ENCODE data around the gene SHCBP1L. TPM values are rescaled to one million over a fixed set of nuclear protein-coding genes. Genes with fewer than 3 reads are reported as not detected.
"Not testable (repeated sequence)": the region's sequence is repeated elsewhere in the genome, so short reads cannot be mapped to it uniquely, and the experiment has no call there.

SHCBP1L gene
- total RNA-seq, 2 experiments from 2014 or later = not detected

DNA sequence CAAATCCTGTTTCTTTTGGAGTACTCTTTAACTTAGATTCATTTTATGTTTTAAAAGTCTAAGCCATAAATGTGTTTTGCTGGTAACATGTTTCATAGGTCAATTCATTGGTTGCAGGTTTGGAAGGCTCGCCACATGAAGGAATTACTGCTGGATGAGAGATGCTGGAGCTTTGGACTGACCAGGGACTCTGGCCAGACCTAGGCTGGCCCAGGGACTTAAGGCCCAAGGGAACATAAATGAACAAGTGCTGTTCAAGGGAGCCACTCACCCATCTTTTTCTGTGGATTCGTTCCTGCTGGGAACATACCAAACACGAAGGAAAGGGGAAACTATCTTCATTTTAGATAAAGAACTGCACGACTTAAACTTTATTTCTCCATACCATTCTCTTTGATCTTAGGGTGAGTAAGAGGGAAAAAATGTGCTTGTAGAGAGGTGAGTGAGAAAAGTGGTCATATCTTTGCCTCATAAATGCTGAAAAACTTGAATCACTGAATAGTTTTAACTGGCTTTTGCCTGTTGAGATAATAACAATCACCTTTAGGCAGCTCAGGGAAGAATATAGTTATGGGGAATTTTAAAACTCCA, 15.3 kb upstream of the SHCBP1L start:
- ChIA-PET CTCF (no interaction called here), POLR2A (no interaction called here)

DNA sequence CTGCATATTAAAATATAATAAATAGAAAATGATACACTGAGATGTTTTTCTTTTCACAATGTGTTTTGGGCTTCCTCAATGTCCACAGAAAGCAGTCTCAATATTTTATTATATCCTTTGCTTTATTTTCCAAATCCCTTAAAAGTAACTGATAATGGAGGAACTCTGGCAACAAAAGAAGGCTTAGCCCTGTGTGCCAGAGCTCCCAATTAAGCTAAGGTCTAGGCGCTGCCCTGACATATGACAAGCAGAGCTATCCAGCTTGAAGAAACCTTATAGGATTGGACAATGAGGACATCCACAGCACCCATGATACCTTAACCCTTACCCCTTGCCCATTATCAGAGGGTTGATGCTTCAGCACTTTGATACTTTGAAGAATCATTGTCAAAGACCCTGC, 12.9 kb upstream of the SHCBP1L start:
- ChIA-PET POLR2A (no interaction called here), CTCF (interaction anchor here (1.0 kb wide), 1 partner anchor 11 kb away, joined by 3 read pairs; no protein-coding TSS in a partner anchor)

DNA sequence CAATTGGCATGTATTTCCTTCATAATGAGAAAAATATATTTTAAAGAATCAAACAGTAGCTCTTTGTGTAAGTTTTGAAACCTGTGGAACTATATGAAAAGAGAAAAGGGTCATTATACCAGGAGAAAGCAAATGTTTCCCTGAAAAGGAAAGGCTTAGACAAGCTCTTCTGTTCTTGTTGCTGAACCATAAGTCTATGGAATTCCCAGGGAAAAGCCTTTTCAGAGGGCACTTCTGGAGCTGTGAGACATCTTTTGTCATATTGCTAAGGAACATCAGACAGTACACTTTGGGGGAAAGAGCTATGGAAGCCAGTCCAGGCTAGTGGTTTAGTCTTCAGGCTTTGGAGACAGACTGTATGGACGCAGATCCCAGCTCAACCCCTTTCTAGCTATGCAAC, 12.1 kb upstream of the SHCBP1L start:
- CTCF ChIA-PET = no interaction called here
- POLR2A ChIA-PET = no interaction called here

DNA sequence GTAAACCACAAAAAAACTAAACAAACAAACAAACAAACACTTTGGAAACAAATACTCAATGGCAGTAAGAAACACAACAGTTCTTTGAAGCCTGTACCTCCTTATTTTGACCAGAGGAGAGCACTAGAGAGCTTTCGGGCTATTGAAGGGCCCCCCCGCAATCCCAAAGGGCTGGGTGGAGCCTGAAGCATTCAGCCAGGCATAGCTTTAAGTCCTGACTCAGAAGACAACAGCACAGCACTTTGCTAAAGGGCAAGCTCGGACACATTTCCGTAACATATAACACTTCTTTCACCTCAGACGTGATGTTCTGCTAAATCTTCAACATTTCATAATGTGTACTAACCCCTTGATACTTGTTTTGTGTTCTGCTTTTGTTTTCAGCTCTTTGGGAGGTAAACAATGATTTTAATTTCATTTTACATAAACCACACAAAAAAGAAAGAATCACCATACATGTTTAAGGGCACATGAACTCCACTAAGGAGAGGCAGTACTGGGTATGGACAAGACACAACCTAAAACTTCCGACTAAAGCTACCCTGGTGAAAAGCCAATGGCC, 9.7 kb upstream of the SHCBP1L start:
- ChIA-PET CTCF (no interaction called here), POLR2A (no interaction called here)

DNA sequence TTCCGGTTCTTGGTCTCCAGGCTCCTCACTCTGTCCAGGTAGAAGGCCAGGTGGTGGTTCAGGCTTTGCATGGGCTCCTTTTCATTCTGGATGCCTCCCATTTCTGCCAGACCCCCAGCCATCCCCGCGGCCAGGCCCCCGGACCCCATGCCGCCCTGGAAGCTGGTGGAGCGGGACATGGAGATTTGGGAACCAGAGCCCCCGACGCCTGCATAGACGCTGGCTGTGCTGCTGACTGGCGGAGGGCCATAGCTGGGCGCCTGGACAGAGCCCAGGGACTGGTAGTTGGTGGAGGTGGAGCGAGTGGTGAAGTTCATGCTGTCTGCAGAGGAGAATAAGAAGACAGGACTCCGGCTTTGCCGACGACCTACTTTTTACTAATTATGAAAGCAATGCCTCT, 7.1 kb upstream of the SHCBP1L start:
- CTCF ChIA-PET = no interaction called here
- POLR2A ChIA-PET = no interaction called here

DNA sequence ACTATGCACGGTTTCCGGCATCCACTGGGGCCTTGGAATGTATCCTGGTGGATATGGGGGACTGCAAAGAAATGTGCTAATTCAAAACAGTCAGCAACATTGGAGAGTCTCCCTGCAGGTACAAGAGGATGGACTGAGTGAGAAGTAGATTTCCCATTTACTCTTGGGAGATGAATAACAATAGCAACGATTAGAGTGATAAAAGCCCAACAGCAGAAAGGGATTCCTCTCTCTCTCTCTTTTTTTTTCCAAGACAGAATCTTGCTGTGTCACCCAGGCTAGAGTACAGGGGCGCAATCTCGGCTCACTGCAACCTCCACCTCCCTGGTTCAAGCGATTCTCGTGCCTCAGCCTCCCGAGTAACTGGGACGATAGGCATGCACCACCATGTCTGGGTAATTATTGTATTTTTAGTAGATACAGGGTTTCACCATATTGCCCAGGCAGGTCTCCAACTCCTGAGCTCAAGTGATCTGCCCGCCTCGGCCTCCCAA, 5.0 kb upstream of the SHCBP1L start:
- CTCF ChIA-PET = no interaction called here
- POLR2A ChIA-PET = no interaction called here

DNA sequence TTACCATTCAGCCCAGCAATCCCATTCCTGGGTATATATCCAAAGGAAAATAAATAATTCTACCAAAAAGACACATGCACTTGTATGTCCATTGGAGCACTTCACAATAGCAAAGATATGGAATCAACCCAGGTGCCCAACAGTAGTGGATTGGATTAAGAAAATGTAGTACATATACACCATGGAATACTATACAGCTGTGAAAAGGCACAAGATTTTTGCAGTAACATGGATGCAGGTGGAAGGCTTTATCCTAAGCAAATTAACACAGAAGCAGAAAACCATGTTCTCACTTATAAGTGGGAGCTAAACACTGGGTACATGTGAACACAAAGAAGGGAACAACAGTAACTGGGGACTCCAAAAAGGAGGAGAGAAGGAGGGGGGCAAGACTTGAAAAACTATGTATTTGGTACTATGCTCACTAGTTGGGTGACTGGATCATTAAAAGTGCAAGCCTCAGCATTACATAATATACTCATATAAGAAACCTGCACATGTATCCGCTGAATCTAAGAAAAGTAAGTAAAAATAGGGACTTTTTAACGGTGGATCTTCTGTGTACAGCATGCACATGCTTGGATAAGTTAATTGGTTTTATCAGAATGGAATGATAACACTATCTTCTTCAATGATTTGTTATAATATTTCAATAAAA, 3.9 kb upstream of the SHCBP1L start:
- CTCF ChIA-PET = no interaction called here
- POLR2A ChIA-PET = no interaction called here

DNA sequence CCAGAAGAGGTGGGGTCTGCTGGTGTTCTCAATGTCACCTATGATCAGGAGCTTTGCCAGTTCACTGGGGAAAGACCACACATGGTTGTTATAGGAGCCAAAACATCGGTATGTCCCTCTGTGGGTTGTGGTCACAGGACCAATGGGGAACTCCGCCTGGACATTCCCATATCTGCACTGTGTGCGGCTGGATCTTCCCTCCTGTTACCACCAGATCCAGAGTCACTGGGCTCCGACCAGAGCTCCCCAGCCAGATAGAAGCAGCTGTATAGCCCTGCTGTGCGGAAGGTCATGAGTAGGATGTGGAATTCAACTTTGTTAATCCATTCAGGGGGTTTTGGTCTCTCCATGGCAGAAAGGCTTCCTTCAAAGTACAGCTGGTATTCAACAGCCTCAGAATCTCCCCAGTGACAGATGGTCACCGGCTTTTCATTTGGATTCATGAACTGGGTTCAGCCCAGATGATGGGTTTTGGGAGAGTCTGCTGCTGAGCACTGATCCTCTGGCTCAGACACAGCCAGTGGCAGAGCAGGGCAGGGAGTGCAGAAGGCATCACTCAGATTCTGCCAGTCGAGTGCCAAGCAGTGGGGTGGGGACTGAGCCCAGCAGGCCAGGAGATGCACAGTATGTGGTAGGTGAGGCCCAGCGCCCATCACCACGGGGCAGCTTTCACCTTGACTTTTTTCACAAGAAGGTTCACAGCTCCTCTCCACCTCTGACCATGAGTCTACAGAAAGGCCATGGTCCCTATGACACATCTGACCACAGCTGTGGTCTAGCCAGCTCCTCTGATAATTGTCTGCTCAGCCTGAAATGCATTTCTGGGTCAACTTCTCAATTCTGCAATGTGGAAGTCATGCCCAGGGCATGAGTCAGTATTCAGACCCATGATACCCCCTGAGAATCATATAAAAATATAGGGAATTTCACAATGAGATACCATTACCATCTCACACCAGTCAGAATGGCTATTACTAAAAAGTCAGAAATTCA, 2.9 kb upstream of the SHCBP1L start:
- ChIA-PET POLR2A (no interaction called here), CTCF (no interaction called here)

DNA sequence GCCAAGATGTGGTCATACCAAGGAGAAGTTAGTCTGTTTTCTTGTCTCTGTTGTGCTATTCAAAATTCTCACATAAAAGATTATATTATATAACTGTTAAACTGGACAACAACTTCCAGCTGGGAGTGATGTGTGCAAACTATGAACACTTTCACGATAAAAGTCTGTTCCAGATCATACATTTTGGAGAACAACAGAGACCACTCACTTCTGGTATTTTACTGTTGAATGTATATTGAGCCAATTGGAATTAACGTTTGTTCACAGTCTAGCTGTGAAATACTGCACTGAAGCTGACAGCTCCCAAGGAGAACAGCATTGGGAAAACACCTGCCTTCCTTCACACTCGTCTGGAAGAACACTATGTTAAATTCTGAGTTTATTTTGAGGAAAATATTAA, 860 bp upstream of the SHCBP1L start:
- ChIA-PET CTCF (no interaction called here), POLR2A (no interaction called here)

DNA sequence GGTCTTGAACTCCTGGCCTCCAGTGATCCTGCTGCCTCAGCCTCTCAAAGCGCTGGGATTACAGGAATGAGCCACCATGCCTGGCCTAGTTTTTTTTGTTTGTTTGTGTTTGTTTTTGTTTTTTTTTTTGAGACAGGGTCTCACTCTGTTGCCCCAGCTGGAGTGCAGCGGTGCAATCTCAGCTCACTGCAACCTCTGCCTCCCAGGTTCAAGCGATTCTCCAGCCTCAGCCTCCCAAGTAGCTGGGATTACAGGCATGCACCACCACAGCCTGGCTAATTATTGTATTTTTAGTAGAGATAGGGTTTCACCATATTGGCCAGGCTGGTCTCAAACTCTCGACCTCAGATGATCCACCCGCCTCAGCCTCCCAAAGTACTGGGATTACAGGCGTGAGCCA, 9.6 kb downstream of the SHCBP1L start:
- CTCF ChIA-PET = interaction anchor here (0.6 kb wide), 1 partner anchor 36 kb away, joined by 3 read pairs; no protein-coding TSS in a partner anchor

DNA sequence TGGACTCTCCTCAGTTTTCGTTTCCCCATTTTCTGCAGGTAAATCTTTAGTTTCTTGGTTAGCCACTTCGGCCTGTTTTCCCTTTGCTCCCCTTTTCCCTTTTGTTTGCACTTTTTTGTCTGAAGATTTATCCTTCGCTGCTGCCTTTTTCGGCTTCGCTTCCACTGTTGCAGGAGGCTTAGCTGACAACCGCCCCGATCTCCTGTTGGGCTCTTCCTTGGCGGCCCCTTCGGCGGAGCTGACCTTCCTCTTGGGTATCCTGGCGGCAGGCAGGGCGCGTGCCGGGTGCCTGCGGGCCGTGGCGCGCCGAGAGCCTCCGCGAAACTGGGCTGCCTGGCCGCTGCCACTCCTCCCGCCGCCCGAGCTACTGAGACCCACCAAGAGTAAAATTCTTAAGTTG, 10.8 kb downstream of the SHCBP1L start:
- CTCF ChIA-PET, POLR2A ChIA-PET: not testable (repeated sequence)

More for the DNA sequence above, 9.6 kb downstream of the SHCBP1L start:
- POLR2A ChIA-PET = not testable (repeated sequence)

DNA sequence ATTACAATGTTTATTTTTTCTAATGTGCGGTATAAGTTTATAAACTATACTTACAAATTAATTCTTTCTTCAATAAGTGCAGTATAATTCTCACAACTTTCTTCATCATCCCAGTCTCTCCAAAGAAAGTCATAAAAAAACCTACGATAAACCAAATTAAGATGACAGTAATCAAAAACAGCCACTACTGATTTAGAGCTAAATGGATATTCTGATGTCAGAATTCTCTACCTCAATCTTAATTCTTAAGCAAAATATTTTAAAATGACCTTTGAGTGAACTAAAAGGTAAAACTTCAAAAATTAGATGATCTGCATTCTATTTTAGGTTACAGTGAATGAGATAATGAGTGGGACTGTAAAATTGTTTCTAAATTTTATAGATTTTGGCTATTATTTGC, 13.6 kb downstream of the SHCBP1L start:
- CTCF ChIA-PET = no interaction called here
- POLR2A ChIA-PET = no interaction called here

DNA sequence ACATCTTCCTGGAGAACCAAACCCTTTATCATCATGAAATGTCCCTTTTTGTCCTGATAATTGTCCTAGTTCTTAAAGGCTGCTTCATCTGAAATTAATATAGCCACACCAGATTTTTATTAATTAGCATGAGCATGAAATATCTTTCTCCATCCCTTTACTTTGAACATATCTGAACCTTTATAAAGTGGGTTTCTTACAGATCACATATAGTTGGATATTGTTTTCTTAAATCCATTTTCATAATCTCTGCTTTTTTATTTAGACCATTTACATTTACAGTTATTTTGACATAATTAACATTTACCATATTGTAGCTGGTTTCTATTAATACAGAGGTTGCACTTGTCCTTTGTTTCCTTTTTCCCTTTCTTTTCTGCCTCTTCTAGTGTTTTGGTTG, 17.2 kb downstream of the SHCBP1L start:
- CTCF ChIA-PET = no interaction called here
- POLR2A ChIA-PET = no interaction called here

DNA sequence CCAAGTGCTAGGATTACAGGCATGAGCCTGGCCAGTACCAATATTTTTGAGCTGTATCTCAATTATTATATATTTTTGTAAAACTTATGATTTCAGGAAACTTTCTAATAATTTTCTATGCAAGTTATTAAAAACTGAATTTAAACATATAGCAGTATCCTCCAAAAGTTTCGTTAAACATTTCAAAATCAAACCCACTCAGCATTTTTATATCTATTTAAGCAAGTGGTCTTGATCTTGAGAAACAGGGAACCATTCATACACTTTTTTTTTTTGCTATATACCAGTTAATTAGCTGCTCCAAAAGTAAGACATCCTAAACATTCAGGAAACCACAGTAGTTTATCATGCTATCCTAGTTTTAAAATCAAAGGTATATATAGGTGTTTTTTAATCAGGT, 22.0 kb downstream of the SHCBP1L start:
- ChIA-PET CTCF (no interaction called here), POLR2A (no interaction called here)

DNA sequence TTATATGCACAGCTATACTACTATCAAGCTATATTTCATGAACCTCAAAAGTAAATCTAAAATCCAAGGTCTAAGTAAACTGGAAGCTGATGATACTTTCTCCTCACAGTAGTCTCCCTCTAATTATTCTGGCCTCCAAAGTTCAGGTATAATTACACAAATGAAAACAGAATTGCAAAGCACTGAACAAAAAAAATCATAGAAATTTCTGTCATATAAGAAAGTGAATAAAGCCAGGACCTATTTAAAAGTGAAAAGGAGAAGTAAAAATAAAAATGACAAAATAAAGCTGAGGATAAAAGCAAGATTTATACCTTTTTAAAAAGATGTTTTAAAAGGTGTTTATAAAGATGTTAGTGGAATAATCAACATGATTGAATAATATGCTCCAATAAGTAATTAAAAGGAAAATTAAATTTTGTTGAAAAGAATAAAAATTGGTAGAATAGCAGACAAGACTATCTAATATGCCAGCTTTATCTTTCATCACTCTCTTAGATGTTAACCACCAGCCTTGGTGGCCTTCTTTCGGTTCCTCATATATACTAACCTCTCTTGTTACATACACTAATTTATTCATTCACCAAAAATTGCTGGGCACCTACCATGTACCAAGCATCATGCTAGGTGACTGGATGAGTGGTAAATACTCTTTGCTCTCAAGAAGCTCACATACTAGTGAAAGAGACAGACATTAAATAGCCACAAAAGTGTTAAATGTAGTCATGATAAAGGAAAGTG, 25.1 kb downstream of the SHCBP1L start:
- POLR2A ChIA-PET = no interaction called here
- CTCF ChIA-PET = no interaction called here

DNA sequence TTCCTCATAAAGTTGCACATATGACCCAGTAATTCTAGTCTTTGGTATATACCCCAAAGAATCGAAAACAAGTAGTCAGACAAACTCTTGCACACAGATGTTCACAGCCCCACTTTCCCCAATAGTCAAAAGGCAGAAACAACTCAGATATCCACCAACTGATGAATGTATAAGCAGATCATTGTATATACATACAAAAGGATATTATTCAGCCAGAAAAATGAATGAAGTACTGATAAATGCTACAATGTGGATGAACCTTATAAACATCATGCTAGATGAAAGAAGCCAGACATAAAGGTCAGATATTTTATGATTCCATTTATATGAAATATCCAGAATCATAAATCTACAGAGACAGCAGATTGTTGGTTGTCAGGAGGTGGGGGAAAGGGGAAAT, 27.3 kb downstream of the SHCBP1L start:
- POLR2A ChIA-PET = no interaction called here
- CTCF ChIA-PET = no interaction called here

DNA sequence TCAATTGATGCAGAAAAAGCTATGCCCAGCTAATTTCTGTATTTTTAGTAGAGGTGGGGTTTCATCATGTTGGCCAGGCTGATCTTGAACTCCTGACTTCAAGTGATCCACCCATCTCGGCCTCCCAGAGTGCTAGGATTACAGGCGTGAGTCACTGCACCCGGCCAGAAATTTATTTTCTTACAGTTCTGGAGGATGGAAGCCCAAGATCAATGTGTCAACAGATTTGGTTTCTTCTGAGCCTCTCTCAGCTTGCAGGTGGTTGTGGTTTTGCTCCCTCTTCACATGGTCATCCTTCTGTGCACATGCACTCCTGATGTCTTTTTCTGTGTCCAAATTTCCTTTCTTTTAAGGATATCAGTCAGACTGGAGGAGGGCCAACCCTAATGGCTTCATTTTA, 35.6 kb downstream of the SHCBP1L start:
- CTCF ChIA-PET = no interaction called here
- POLR2A ChIA-PET = no interaction called here

DNA sequence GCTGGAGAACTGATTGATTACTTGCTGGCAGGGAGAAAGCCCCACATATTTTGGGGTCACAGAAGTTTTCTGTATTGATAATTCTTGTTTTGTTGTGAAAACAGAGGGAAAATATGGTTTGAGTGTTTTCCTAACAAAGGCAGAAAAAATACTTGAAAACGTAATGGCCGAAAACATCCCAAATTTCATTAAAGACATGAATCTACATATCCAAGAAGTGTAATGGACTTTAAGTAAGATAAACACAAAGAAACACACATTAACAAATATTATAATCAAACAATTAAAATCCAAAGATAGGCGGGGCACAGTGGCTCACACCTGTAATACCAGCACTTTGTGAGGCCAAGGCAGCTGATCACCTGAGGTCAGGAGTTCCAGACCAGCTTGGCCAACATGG, 39.6 kb downstream of the SHCBP1L start:
- ChIA-PET CTCF (no interaction called here), POLR2A (no interaction called here)

DNA sequence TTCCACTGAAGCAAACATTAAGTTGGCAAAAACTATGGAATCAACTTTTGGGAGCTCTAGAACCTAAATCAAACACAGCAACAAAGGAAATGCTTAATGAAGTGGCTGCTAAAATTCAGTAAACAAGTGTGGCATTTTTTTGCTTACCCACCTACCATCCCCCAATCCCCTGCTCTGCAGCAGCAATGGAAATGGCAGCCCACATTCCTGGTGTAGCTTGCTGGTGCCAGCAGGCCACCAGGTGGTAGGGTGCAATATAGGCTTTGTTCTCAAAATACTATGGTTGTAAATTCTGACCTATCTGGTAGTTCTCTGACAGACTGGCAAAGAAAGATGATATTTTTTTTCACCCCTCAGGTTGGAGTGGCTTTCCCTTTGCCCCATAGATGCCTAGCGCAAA, 42.8 kb downstream of the SHCBP1L start:
- POLR2A ChIA-PET = no interaction called here
- CTCF ChIA-PET = no interaction called here

DNA sequence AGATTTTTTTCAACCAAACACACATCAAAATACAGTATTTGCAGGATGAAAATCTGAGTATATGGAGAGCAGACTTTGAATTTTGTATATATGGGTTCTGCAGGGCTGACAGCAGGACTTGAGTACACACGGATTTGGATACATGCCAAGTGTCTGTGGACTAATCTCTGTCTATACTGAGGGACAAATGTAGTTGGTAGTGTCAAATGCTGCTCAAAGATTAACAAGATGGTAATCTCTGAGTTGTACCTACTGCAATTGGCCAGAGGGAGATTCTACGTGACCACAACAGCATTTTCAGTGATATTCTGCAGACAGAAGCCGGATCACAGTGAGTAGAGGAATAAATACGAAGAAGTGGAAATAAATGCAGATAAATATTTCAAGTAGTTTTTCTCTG, 43.4 kb downstream of the SHCBP1L start:
- ChIA-PET POLR2A (no interaction called here), CTCF (no interaction called here)

Data from activated CD8-positive, alpha-beta memory T cell treated with anti-CD3 and anti-CD28 coated beads for 36 hours (primary cell).